HEK293T (cell line): ENCODE data around the gene CCDC187.

Experiments used
- ARNT ChIP-seq: fragments of 450-650 bp; IDR thresholded peaks from 2 replicates; pipeline ENCODE4 v1.6.1; 2017; ENCODE audit warnings: mild to moderate bottlenecking
- CTBP1 ChIP-seq: fragments of 450-650 bp; IDR thresholded peaks from 2 replicates; pipeline ENCODE4 v1.6.1; 2016; ENCODE audit warnings: borderline replicate concordance
- FOXK2 ChIP-seq: fragments of 450-650 bp; IDR thresholded peaks from 2 replicates; pipeline ENCODE4 v1.6.1; 2016; ENCODE audit warnings: mild to moderate bottlenecking
- FOXM1 ChIP-seq: fragments of 450-650 bp; IDR thresholded peaks from 2 replicates; pipeline ENCODE4 v1.6.1; 2017; ENCODE audit warnings: mild to moderate bottlenecking, borderline replicate concordance
- HDGF ChIP-seq: fragments of 450-650 bp; IDR thresholded peaks from 2 replicates; pipeline ENCODE4 v1.6.1; 2017; ENCODE audit warnings: antibody characterized with exemption, borderline replicate concordance
- L3MBTL2 ChIP-seq: fragments of 450-650 bp; conservative IDR thresholded peaks from 2 replicates; pipeline ENCODE4 v1.6.1; 2016; ENCODE audit warnings: mild to moderate bottlenecking
- PKNOX1 ChIP-seq: fragments of 450-650 bp; IDR thresholded peaks from 2 replicates; pipeline ENCODE4 v1.6.1; 2016
- SP1 ChIP-seq: fragments of 450-650 bp; IDR thresholded peaks from 2 replicates; pipeline ENCODE4 v1.6.1; 2017
- SUZ12 ChIP-seq: fragments of 450-650 bp; IDR thresholded peaks from 2 replicates; pipeline ENCODE4 v1.6.1; 2016; ENCODE audit warnings: mild to moderate bottlenecking
- TARDBP ChIP-seq: fragments of 450-650 bp; IDR thresholded peaks from 2 replicates; pipeline ENCODE4 v1.6.1; 2016
- ZNF384 ChIP-seq: fragments of 450-650 bp; IDR thresholded peaks from 2 replicates; pipeline ENCODE4 v1.6.1; 2016

DNA sequence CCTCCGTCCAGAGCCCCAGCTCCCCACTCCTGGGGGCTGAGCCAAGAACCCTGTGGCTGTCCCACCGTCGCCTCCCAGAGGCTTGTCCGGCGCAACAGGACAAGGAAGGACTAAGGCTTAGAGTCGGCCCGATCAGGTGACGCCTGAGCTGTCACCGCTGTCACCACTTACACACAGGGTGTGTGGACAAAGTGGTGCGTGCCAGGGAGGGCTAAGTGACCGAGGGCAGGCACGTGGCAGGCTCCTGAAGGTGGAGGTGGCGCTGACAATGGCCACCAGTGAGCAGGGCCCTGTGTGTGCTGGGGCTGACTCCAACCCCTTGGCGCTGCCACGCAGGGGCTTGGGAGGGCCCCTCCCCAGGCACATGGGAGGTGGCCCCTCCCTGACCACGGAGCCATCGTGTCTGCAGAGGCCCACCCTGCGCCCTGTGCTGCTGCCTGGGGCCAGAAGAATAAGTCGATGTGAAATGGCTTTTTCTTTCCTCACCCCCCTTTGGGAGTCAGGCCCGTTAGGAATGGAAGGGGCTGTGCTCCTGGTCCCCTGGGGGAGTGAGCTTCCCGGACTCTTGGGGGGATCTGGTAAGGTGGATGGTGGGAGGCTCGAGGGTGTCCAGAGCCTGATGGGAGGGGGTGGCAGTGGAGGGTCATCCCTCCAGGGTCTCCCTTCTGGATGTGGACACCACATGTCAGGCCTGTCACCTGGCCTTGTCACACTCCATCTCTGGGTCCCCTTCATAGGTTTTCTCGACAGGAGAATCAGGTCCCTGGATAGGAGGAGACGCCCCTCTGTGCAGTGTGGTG, 20.8 kb upstream of the CCDC187 start:
- TF ChIP-seq TARDBP (no peak), SP1 (no peak), FOXM1 (no peak), PKNOX1 (no peak), L3MBTL2 (no peak), CTBP1 (no peak), SUZ12 (no peak), FOXK2 (no peak), HDGF (no peak), ZNF384 (no peak), ARNT (no peak)
